WTC11 (cell line): Measurements from ENCODE around the gene GALNT9. TPM values are rescaled to one million over a fixed set of nuclear protein-coding genes. Genes with fewer than 3 reads are reported as not detected.

Experiments
- ATAC-seq: fragments of 200-7000 bp; cut with Tn5 transposase; 2 replicates; pipeline ENCODE4 v1.10.0; 2021; ENCODE audit warnings: mild to moderate bottlenecking, moderate library complexity
- CTCF ChIA-PET: fragments of 300-600 bp; sonication (Branson Sonifier 250); formaldehyde crosslinking; loops from one replicate; lab custom pipeline; 2021; ENCODE audit warnings: antibody characterized with exemption; lab: Charles Lee
- POLR2A ChIA-PET: fragments of 350-600 bp; sonication (Branson Sonifier 250); formaldehyde crosslinking; loops from one replicate; lab custom pipeline; 2021; ENCODE audit warnings: antibody characterized with exemption; lab: Charles Lee
- DNase-seq: peaks from one replicate; pipeline ENCODE4 v3.0.0; 2021; ENCODE audit warnings: low spot score
- H3K27ac Mint-ChIP-seq: 2 replicates; pipeline ENCODE4 v1.8.0; 2021; ENCODE audit warnings: mixed read lengths
- H3K27me3 Mint-ChIP-seq: 2 replicates; pipeline ENCODE4 v1.8.0; 2021; ENCODE audit warnings: low read depth, mild to moderate bottlenecking, moderate library complexity, mixed read lengths
- H3K36me3 Mint-ChIP-seq: 2 replicates; pipeline ENCODE4 v1.8.0; 2021; ENCODE audit warnings: mixed read lengths
- H3K4me1 Mint-ChIP-seq: 2 replicates; pipeline ENCODE4 v1.8.0; 2022; ENCODE audit warnings: mixed read lengths
- H3K4me3 Mint-ChIP-seq: 2 replicates; pipeline ENCODE4 v1.8.0; 2021; ENCODE audit warnings: mild to moderate bottlenecking, moderate library complexity, mixed read lengths
- H3K9me3 Mint-ChIP-seq: 2 replicates; pipeline ENCODE4 v1.8.0; 2021; ENCODE audit warnings: mixed read lengths
- AR ChIP-seq: fragments of 250-450 bp; sonication (Bioruptor Pico); IDR thresholded peaks from 2 replicates; pipeline ENCODE4 v1.9.0; 2021; ENCODE audit warnings: mild to moderate bottlenecking
- CBFB ChIP-seq: sonication (generic); formaldehyde crosslinking; IDR thresholded peaks from 2 replicates; pipeline ENCODE4 v1.8.1; 2022; ENCODE audit warnings: mild to moderate bottlenecking, low read depth, missing genetic modification reagents
- KAT7 ChIP-seq: sonication (generic); formaldehyde crosslinking; IDR thresholded peaks from 2 replicates; pipeline ENCODE4 v1.8.1; 2023; ENCODE audit warnings: missing genetic modification reagents, mild to moderate bottlenecking, borderline replicate concordance
- NR3C1 ChIP-seq: sonication (generic); formaldehyde crosslinking; conservative IDR thresholded peaks from 2 replicates; pipeline ENCODE4 v1.8.1; 2023; ENCODE audit warnings: low read depth, mild to moderate bottlenecking, missing genetic modification reagents
- OVOL2 ChIP-seq: fragments of 250-450 bp; sonication (Bioruptor Pico); IDR thresholded peaks from 2 replicates; pipeline ENCODE4 v1.9.0; 2021; ENCODE audit warnings: mild to moderate bottlenecking, borderline replicate concordance
- RELA ChIP-seq: sonication (generic); formaldehyde crosslinking; IDR thresholded peaks from 2 replicates; pipeline ENCODE4 v1.8.1; 2022; ENCODE audit warnings: missing genetic modification reagents, mild to moderate bottlenecking, borderline replicate concordance
- SMAD3 ChIP-seq: sonication (generic); formaldehyde crosslinking; IDR thresholded peaks from 2 replicates; pipeline ENCODE4 v1.8.0; 2022; ENCODE audit warnings: missing genetic modification reagents, mild to moderate bottlenecking, borderline replicate concordance
- TCF7 ChIP-seq: sonication (generic); formaldehyde crosslinking; IDR thresholded peaks from 2 replicates; pipeline ENCODE4 v1.8.0; 2022; ENCODE audit warnings: mild to moderate bottlenecking, low read depth, missing genetic modification reagents, moderate library complexity
- TEAD1 ChIP-seq: sonication (generic); formaldehyde crosslinking; IDR thresholded peaks from 2 replicates; pipeline ENCODE4 v1.8.0; 2022; ENCODE audit warnings: mild to moderate bottlenecking, missing genetic modification reagents
- TEAD4 ChIP-seq: sonication (generic); formaldehyde crosslinking; IDR thresholded peaks from 2 replicates; pipeline ENCODE4 v1.8.0; 2022; ENCODE audit warnings: mild to moderate bottlenecking, missing genetic modification reagents
- ZMAT4 ChIP-seq: fragments of 250-450 bp; sonication (Bioruptor Pico); IDR thresholded peaks from 2 replicates; pipeline ENCODE4 v1.9.0; 2021; ENCODE audit warnings: mild to moderate bottlenecking
- ZNF671 ChIP-seq: fragments of 250-450 bp; sonication (Bioruptor Pico); IDR thresholded peaks from 2 replicates; pipeline ENCODE4 v1.8.0; 2021; ENCODE audit warnings: mild to moderate bottlenecking
- ZSCAN18 ChIP-seq: fragments of 250-450 bp; sonication (Bioruptor Pico); IDR thresholded peaks from 2 replicates; pipeline ENCODE4 v2.1.2; 2022; ENCODE audit warnings: mild to moderate bottlenecking, moderate library complexity
- total RNA-seq: library from RNA; stranded (reverse); gene quantifications from 3 replicates; pipeline ENCODE4 v1.2.3, GENCODE V29; 2021
- TF ChIP-seq, protein P1 (sequence below): sonication (generic); formaldehyde crosslinking; conservative IDR thresholded peaks from 2 replicates; pipeline ENCODE4 v1.8.1; 2023; ENCODE audit warnings: mild to moderate bottlenecking, low read depth, missing genetic modification reagents, moderate library complexity
- TF ChIP-seq, protein P2 (sequence below): sonication (generic); formaldehyde crosslinking; IDR thresholded peaks from 2 replicates; pipeline ENCODE4 v1.8.0; 2022; ENCODE audit warnings: mild to moderate bottlenecking, missing genetic modification reagents
- TF ChIP-seq, protein P3 (sequence below): fragments of 250-450 bp; sonication (Bioruptor Pico); conservative IDR thresholded peaks from 2 replicates; pipeline ENCODE4 v1.9.0; 2021; ENCODE audit warnings: mild to moderate bottlenecking
- TF ChIP-seq, protein P4 (sequence below): sonication (generic); formaldehyde crosslinking; IDR thresholded peaks from 2 replicates; pipeline ENCODE4 v1.8.1; 2023; ENCODE audit warnings: mild to moderate bottlenecking, missing genetic modification reagents

Gene GALNT9
- total RNA-seq, 1 experiment from 2014 or later, result 0.90 TPM

DNA sequence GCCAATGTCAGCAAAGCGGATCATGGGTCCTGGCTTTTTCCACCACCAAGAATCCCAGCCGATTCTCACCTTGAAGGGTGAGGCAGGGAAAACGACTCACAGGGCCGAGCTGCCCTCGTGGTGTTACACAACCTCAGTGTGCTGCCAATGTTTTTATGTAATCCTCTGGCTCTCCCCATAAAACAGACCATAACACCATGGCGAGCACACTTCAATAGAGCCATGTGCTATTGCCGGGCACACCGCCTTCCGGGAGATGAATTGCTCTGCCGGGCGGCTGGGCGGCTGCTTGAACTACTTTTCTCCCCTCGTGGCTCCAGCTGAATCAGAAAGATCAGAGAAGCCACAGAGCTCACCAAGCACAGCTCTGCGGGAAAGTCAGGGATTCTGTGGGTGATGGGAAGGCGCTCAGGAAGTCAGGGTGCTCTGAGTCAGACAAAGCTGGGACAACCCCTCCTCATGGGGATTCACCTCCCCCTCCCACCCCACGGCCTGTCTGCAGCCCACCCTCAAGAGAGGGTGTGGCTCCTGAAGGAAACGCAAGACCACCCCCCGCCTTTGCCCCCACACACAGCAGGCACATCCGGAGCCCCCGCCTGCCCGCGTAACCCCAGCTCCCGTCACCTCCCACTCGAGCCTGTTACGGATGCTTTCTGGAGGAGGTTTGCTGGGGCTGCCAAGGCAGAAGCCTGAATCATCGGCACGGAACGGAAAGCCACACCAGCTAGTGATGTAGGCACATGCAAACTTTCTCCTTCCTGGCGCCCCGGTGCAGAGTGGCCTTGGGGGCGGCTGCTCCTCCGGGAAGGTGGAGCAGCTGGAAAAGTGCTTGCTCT lies 1.8 kb downstream of the GALNT9 start:
- TF ChIP-seq TCF7 (no peak), AR (no peak), TEAD1 (CRISPR knock-in tag) (no peak), NR3C1 (CRISPR knock-in tag) (no peak), CBFB (no peak), RELA (CRISPR knock-in tag) (no peak), KAT7 (no peak), ZNF671 (CRISPR knock-in tag) (no peak), TEAD4 (no peak), OVOL2 (CRISPR knock-in tag) (no peak), ZSCAN18 (CRISPR knock-in tag) (no peak), SMAD3 (no peak), ZMAT4 (no peak)
- TF ChIP-seq, protein P1, sequence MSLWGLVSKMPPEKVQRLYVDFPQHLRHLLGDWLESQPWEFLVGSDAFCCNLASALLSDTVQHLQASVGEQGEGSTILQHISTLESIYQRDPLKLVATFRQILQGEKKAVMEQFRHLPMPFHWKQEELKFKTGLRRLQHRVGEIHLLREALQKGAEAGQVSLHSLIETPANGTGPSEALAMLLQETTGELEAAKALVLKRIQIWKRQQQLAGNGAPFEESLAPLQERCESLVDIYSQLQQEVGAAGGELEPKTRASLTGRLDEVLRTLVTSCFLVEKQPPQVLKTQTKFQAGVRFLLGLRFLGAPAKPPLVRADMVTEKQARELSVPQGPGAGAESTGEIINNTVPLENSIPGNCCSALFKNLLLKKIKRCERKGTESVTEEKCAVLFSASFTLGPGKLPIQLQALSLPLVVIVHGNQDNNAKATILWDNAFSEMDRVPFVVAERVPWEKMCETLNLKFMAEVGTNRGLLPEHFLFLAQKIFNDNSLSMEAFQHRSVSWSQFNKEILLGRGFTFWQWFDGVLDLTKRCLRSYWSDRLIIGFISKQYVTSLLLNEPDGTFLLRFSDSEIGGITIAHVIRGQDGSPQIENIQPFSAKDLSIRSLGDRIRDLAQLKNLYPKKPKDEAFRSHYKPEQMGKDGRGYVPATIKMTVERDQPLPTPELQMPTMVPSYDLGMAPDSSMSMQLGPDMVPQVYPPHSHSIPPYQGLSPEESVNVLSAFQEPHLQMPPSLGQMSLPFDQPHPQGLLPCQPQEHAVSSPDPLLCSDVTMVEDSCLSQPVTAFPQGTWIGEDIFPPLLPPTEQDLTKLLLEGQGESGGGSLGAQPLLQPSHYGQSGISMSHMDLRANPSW, result no peak
- TF ChIP-seq, protein P2, sequence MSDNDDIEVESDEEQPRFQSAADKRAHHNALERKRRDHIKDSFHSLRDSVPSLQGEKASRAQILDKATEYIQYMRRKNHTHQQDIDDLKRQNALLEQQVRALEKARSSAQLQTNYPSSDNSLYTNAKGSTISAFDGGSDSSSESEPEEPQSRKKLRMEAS (CRISPR knock-in tag), result no peak
- TF ChIP-seq, protein P3, sequence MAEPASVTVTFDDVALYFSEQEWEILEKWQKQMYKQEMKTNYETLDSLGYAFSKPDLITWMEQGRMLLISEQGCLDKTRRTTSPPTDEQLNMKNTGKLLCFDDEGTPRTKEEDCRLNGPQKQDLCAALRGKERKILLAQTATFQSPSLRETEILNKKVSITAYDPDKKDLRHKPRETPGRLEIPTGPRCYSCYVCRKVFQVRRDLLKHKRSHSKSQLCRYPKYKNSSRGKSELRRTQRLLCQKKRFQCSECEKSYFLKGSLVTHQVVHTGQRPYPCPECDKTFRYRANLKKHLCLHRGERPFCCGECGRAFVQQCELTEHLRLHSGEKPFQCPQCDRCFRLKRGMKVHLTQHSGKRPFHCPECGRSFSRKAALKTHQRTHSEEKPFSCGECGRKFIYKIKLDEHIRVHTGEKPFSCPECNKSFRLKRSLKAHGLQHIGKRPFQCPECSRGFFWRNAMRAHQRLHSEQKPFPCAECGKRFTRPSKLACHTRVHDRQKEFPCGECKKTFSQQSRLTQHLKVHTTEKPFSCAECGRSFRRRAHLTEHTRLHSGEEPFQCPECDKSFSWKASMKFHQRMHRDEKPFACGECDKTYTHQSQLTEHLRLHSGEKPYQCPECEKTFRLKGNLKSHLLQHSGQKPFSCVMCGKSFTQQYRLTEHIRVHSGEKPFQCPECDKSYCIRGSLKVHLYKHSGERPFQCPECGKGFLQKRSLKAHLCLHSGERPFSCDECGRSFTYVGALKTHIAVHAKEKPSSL (CRISPR knock-in tag), result no peak
- TF ChIP-seq, protein P4, sequence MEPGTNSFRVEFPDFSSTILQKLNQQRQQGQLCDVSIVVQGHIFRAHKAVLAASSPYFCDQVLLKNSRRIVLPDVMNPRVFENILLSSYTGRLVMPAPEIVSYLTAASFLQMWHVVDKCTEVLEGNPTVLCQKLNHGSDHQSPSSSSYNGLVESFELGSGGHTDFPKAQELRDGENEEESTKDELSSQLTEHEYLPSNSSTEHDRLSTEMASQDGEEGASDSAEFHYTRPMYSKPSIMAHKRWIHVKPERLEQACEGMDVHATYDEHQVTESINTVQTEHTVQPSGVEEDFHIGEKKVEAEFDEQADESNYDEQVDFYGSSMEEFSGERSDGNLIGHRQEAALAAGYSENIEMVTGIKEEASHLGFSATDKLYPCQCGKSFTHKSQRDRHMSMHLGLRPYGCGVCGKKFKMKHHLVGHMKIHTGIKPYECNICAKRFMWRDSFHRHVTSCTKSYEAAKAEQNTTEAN, result no peak
- TF ChIP-seq, all 79 proteins: peak for 0
- CTCF ChIA-PET, result interaction anchor here (0.7 to 4.2 kb wide), 7 partner anchors 14 to 239 kb away, joined by 4 to 43 read pairs (median 10); no protein-coding TSS in a partner anchor
- Mint-ChIP-seq H3K4me1 (no peaks in the 10 kb centered on the region), H3K27ac (no peak overlapping the region), H3K36me3 (no peaks in the 10 kb centered on the region), H3K27me3 (peaks cover 79% of the 10 kb centered on the region), H3K9me3 (peaks cover 3% of the 10 kb centered on the region; the same call in 1 of the 2 replicates), H3K4me3 (no peak overlapping the region)
- POLR2A ChIA-PET, result no interaction called here
- DNase-seq (no peak), ATAC-seq (no peak)
